IPS DF 6.9 (cell line): ENCODE data around the gene TFF2.

Source experiments
- DNase-seq: peaks from one replicate; pipeline ENCODE4 v3.0.0-alpha.2; 2013; ENCODE audit warnings: low read depth, low spot score
- H3K27ac ChIP-seq: one replicate; pipeline ENCODE4 v1.5.1; 2013; ENCODE audit warnings: low read length, control low read depth
- H3K27me3 ChIP-seq: 2 replicates; pipeline ENCODE4 v1.6.1; 2013; ENCODE audit warnings: mild to moderate bottlenecking, low read length; ENCODE audit not compliant: control insufficient read depth, insufficient read depth
- H3K36me3 ChIP-seq: 2 replicates; pipeline ENCODE4 v1.6.1; 2013; ENCODE audit warnings: low read length; ENCODE audit not compliant: control insufficient read depth, insufficient read depth
- H3K4me1 ChIP-seq: 2 replicates; pipeline ENCODE4 v1.6.1; 2013; ENCODE audit warnings: low read length; ENCODE audit not compliant: control insufficient read depth, insufficient read depth
- H3K4me3 ChIP-seq: 2 replicates; pipeline ENCODE4 v1.5.1; 2013; ENCODE audit warnings: mild to moderate bottlenecking, low read length
- H3K9me3 ChIP-seq: 2 replicates; pipeline ENCODE4 v1.6.1; 2013; ENCODE audit warnings: low read length, inconsistent platforms; ENCODE audit not compliant: control insufficient read depth, insufficient read depth
- WGBS: extraction: QIAGEN DNeasy Blood & Tissue Kit; methylation state at CpG from one replicate; pipeline ENCODE4 v1.1.7; 2013; ENCODE audit warnings: mixed read lengths, missing lambda C conversion rate; ENCODE audit not compliant: insufficient read length, insufficient coverage; 5-methylcytosine and 5-hydroxymethylcytosine counted together

Gene TFF2

DNA sequence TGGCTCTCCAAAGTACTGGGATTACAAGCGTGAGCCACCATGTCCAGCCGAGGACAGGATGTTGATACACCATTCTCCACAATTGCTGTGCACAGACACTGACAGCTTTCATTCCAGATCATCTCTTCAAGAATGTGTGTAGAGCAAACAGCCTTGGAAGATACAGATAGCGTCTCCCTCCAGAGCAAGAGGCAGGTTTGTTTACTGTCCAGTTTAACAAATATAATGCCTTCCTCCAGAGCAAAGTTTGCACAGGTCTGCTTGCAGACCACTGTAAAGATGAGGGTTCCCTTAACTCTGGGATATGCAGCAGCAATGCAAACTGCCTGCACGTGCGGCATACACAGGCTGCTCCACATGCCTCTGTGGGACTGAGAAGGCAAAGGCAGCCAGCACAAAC lies 40.5 kb upstream of the TFF2 start:
- no peaks in the 10 kb centered on the region for H3K36me3 ChIP-seq
- WGBS, result no CpG with 5 or more reads among the region's 5 CpGs
- no peaks in the 10 kb centered on the region for H3K9me3 ChIP-seq
- DNase-seq, result no peak
- no peaks in the 10 kb centered on the region for H3K27me3 ChIP-seq
- H3K27ac ChIP-seq, result no peak overlapping the region
- H3K4me1 ChIP-seq, result peaks cover 9% of the 10 kb centered on the region; the same call in 1 of the 2 replicates
- no peak overlapping the region for H3K4me3 ChIP-seq

DNA sequence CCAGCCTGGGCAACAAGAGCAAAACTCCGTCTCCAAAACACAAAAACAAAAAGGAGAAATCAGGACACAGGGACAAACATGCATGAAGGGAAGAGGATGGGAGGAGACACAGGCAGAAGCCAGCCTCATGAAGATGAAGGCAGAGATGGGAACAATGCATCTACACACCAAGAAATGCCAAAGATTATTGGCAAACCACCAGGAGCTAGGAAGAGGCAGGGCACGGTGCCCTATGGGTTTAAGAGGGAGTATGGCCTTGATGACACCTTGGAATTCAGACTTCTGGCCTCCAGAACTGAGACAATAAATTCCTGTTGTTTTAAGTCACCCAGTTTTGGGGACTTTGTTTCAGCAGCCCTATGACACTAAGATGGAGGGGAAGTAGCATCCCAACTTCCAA lies 39.9 kb upstream of the TFF2 start:
- DNase-seq, result no peak
- H3K36me3 ChIP-seq, result no peaks in the 10 kb centered on the region
- H3K9me3 ChIP-seq, result no peaks in the 10 kb centered on the region
- no peaks in the 10 kb centered on the region for H3K27me3 ChIP-seq
- no peak overlapping the region for H3K4me3 ChIP-seq
- H3K4me1 ChIP-seq, result peaks cover 9% of the 10 kb centered on the region; the same call in 1 of the 2 replicates
- no peak overlapping the region for H3K27ac ChIP-seq
- WGBS, result no CpG with 5 or more reads among the region's 2 CpGs

GRCh38 chr21:42390193-42390592 lies 39.4 kb upstream of the TFF2 start:
- Histone ChIP-seq H3K4me3 (no peak overlapping the region), H3K9me3 (no peaks in the 10 kb centered on the region), H3K27me3 (no peaks in the 10 kb centered on the region), H3K36me3 (no peaks in the 10 kb centered on the region), H3K27ac (no peak overlapping the region), H3K4me1 (peaks cover 9% of the 10 kb centered on the region; the same call in 1 of the 2 replicates)
- DNase-seq, result no peak
- no CpG with 5 or more reads among the region's 5 CpGs for WGBS

- no CpG with 5 or more reads among the region's 6 CpGs for WGBS
- no peaks in the 10 kb centered on the region for H3K9me3 ChIP-seq
- no peak for DNase-seq
These were observed 38.6 kb upstream of the TFF2 start for GRCh38 chr21:42389449-42389835.

DNA sequence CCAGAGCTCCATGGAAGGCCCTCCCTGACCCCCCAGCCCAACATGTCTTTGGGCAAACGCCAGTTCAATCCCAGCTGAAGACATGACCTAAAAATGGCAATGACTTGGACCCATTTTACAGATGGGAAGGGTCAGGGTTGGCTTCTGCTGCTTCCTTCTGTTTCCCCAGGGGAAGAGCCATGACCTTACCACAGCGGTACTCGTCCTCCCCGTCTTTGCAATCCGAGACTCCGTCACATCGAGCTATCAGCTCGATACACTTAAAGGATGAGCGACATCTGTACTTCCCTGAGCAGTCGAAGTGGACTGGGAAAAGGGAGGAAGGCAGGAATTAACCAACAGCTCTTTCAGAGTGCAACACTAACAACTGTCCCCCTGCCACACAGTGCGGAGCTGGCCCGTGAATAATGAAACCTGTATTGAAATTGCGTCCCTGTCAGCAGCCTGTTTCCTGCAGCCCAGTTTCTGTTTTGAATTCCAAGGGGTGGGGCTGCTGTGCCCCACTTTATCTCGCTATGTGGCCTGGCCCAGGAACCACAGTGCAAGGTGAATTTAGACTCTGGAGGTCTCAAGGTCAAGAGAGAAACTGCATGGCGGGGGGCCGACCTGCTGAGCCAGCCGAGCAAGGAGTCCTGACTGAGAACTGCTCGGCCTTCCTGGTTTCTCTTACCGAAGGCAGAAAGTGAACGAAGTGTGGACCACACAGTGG lies 38.1 kb upstream of the TFF2 start:
- Histone ChIP-seq H3K27me3 (no peaks in the 10 kb centered on the region), H3K27ac (no peak overlapping the region), H3K4me3 (no peak overlapping the region), H3K36me3 (no peaks in the 10 kb centered on the region), H3K4me1 (peaks cover 9% of the 10 kb centered on the region; the same call in 1 of the 2 replicates), H3K9me3 (no peaks in the 10 kb centered on the region)
- no peak for DNase-seq
- no CpG with 5 or more reads among the region's 20 CpGs for WGBS

More at GRCh38 chr21:42389449-42389835, 38.6 kb upstream of the TFF2 start:
- Histone ChIP-seq H3K4me1 (peaks cover 9% of the 10 kb centered on the region; the same call in 1 of the 2 replicates), H3K27me3 (no peaks in the 10 kb centered on the region), H3K27ac (no peak overlapping the region), H3K4me3 (no peak overlapping the region), H3K36me3 (no peaks in the 10 kb centered on the region)

DNA sequence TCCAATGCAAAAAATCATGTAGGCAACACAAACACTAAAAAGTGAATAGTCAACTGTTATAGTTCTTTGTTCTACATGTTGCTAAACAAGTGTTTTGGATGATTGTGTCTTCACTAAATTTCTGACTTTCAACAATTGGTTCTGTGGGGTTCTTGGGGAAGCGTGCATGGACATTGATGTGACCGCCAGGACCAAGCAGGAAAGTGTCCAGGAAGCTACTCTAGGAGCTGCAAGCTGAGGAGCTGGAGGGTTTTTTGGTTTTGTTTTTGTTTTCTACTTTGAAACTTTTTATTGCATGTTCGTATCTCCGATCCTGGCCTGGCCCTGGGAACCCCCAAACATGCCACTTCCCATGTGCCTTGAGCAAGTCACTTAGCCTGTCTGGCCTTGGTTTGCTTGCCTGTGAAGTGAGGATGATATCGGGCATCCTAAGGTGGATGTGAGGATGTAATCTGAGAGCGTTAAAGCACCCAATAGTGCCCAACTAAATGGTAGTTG lies 37.1 kb upstream of the TFF2 start:
- Histone ChIP-seq H3K9me3 (no peaks in the 10 kb centered on the region), H3K4me1 (peaks cover 9% of the 10 kb centered on the region; the same call in 1 of the 2 replicates), H3K27me3 (no peaks in the 10 kb centered on the region), H3K4me3 (no peak overlapping the region), H3K27ac (no peak overlapping the region), H3K36me3 (no peaks in the 10 kb centered on the region)
- no CpG with 5 or more reads among the region's 6 CpGs for WGBS
- DNase-seq, result no peak

DNA sequence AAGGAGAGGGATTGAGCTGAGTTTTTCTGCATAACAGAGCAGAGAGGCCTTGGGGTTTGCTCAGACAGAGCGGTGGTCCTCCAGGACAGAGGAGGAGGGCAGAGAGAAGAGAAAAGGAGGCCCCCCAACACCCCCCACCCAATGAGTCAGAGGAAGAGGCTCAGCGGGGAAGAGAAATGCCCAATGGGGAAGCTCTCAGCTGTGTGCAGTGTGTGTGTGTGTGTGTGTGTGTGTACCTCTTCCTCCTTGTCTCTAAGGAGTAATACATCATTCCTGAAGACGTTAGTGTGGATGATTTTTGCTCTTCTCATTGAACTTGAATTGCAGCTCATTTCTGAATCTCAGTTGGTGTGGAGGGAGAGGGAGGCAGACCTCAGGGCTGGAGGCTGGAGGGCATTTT lies 36.4 kb upstream of the TFF2 start:
- no peak for DNase-seq
- Histone ChIP-seq H3K4me3 (no peak overlapping the region), H3K4me1 (peaks cover 9% of the 10 kb centered on the region; the same call in 1 of the 2 replicates), H3K27me3 (no peaks in the 10 kb centered on the region), H3K27ac (no peak overlapping the region), H3K9me3 (no peaks in the 10 kb centered on the region), H3K36me3 (no peaks in the 10 kb centered on the region)
- WGBS, result no CpG with 5 or more reads among the region's 3 CpGs

DNA sequence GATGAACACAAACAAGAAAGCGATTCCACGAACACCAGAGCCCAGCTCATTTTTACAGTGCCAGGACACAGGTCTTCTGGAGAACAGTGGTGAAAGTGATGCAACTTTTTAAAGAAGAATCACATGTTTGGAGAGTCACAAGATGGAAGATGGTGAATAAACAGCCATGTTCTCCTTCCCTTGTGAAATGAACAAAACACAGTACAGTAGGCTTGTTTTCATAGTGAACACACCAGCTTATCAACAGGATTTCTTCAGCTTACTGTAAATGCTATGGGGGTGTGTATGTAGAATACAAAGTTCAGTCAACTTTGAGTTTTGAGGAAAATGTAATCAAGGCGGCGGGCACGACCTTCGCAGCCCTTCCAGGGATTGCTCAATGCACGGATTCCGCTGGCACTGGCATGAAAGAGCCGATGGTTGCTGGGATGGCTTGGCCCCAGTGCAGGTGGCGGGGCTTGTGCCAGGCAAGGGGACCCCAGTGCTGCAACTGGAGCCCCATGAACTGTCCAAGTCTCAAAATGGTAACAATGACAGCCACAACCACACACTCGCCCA lies 35.3 kb upstream of the TFF2 start:
- no peaks in the 10 kb centered on the region for H3K27me3 ChIP-seq
- WGBS, result no CpG with 5 or more reads among the region's 11 CpGs
- H3K27ac ChIP-seq, result no peak overlapping the region
- H3K4me3 ChIP-seq, result no peak overlapping the region
- DNase-seq, result no peak
- H3K4me1 ChIP-seq, result peaks cover 9% of the 10 kb centered on the region; the same call in 1 of the 2 replicates
- no peaks in the 10 kb centered on the region for H3K9me3 ChIP-seq
- no peaks in the 10 kb centered on the region for H3K36me3 ChIP-seq

DNA sequence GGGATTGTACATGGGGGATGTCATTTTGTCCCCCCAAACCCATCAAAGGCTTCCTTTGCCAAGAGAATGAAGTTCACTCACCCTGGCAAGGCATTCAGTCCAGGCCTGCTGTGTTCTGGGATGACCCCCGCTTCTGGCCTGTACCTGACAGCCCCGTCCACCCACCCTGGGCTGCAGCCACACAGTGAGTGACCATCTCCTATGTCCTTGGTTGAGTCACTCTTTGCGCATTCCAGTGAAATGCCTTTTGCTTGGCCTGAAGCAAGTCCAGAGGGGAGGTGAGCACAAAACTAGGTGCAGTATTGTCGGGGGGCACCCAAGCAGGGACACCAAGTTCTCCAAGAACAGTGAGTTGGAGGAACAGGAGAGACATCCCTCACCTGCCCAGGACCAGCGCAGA lies 34.8 kb upstream of the TFF2 start:
- DNase-seq, result no peak
- no peaks in the 10 kb centered on the region for H3K9me3 ChIP-seq
- peaks cover 9% of the 10 kb centered on the region; the same call in 1 of the 2 replicates for H3K4me1 ChIP-seq
- H3K27ac ChIP-seq, result no peak overlapping the region
- no peaks in the 10 kb centered on the region for H3K36me3 ChIP-seq
- no peak overlapping the region for H3K4me3 ChIP-seq
- WGBS, result no CpG with 5 or more reads among the region's 5 CpGs
- no peaks in the 10 kb centered on the region for H3K27me3 ChIP-seq

DNA sequence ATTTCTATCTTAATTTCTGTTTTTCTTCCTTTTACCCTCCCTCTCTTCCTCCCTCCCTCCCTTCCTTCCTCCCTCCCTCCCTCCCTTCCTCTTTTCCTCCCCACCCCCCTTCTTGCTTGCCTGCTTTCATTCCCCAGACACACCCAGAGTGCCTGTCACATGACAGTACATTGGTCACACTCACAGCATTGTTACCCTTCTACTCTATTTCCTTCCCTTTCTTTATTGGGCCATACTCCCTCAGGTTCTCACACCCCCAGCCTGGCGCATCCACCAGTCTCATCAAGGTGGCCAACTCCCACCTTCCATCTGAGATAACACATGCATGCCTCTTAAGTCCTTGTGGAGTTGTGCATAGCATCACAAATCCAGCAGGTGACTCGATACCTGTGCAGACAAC lies 34.2 kb upstream of the TFF2 start:
- no peak for DNase-seq
- Histone ChIP-seq H3K4me3 (no peak overlapping the region), H3K4me1 (peaks cover 9% of the 10 kb centered on the region; the same call in 1 of the 2 replicates), H3K27me3 (no peaks in the 10 kb centered on the region), H3K9me3 (no peaks in the 10 kb centered on the region), H3K27ac (no peak overlapping the region), H3K36me3 (no peaks in the 10 kb centered on the region)
- WGBS, result no CpG with 5 or more reads among the region's 2 CpGs
